Adipose tissue (tissue), 3 donors: Measurements from ENCODE around the gene RPL32. TPM values are rescaled to one million over a fixed set of nuclear protein-coding genes. Genes with fewer than 3 reads are reported as not detected.
"Not testable (repeated sequence)": the region's sequence is repeated elsewhere in the genome, so short reads cannot be mapped to it uniquely, and the experiment has no call there.

Experiments
- H3K27ac ChIP-seq: one replicate; pipeline ENCODE4 v1.5.1; 2013; ENCODE audit warnings: low read depth, low read length
- WGBS, 3 donors: extraction: QIAGEN DNeasy Blood & Tissue Kit; methylation state at CpG; one replicate each; pipeline ENCODE4 v1.1.7; 2013; 5-methylcytosine and 5-hydroxymethylcytosine counted together
- polyA plus RNA-seq, 3 donors: library from polyadenylated mRNA; stranded (reverse); fragments of 200-250 nt; gene quantifications; one replicate each; pipeline ENCODE4 v1.2.3, GENCODE V29; 2013
- donor health status: healthy with polysubstance abuse.
- donor health status: Bipolar disorder and iron deficiency.
- donor health status: healthy.

RPL32 gene
- polyA plus RNA-seq, 3 donors, result 1,949 to 3,304 (median 2,810) TPM

DNA sequence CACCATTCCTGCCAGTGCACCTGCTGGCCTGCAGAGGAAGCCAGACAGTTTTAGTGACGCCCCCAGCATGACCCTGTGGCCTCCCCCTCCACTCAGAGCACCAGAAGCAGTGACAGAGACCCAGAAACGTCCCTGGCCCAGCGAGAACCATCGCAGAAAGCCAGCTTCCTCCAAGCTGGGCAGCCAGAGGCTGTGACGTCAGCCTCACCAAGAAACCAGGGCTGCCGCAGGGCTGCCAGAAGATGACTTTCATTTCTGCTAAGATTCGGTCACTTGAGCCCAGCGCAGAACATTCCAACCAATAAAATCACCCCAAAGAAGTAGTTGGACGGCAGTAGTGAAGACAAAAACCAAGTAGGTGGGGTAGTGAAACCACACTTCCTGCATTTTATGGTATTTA lies 29.6 kb upstream of the RPL32 start:
- WGBS, 3 donors, result 43 to 70% (median 56%) methylated on average over 9 of the region's 9 CpGs
- no peak overlapping the region for H3K27ac ChIP-seq

DNA sequence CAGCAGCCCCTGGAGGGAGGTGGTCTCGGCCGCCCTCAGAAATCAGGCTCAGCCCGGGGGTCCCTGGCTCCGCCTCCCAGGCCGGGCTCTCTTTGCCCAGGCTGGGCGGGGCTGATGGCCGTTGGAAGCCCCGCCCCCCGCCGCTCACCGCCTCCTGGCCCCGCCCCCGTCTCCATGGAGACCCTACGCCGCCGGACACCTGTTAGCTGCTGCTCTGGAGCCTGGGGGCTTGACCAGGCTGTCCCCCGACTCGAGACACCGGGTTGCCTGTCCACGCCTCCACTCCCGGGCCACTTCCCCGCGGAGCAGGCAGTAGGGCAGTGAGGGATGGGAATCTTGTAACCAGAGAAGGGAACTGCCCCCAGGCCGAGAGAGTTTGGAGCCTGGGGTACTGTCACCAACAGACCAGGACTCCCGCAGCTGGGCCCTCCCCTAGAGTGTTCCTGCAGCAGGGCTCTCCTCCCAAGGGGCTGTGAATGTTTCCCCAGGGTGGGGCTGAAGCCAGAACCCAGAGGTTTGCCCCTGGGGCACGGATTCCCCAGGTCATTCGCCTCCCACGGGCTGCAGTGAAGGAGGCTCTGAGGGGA lies 27.8 kb upstream of the RPL32 start:
- WGBS, 3 donors, result 13 to 14% (median 13%) methylated on average over 22 to 28 of the region's 28 CpGs
- H3K27ac ChIP-seq, result no peak overlapping the region

DNA sequence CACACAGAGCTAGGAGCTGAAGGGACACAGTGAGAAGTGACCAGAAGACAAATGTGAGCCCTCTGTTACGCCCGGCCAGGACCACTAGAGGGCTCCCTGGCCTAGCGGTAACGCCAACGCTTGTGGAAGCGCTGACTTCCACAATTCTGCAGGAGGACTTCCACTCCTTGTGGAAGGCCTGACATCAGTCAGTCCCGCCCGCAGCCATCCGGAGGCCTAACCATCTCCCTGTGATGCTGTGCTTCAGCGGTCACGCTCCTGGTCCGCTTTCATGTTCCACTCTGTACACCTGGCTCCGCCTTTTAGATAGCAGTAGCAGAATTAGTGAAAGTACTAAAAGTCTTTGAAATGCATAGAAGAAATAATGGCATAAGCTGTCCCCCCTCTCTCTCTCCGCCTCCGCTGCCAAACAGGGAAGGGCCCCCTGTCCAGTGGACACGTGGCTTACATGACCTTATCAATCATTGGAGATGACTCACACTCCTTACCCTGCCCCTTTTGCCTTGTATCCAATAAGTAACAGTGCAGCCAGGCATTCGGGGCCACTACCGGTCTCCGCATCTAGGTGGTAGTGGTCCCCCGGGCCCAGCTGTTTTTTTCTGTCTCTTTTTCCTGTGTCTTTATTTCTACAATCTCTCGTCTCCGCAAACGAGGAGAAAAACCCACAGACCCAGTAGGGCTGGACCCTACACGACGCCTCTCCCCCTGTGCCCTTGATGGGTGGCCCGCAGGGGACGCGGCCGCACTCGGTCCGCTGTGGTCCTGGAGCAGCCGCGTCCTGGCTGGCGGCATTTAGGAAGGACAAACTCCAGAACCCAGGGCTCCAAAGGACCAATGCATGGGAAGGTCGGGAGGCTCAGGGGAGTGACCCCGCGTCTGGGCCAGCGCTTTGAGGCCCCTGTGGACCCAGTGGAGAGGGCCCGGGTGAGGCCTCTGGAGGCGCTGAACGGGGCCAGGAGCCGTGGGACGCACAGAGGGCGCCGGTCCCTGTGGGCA lies 27.0 kb upstream of the RPL32 start:
- no peak overlapping the region for H3K27ac ChIP-seq
- WGBS, 3 donors, result 21 to 28% (median 23%) methylated on average over 42 to 45 of the region's 45 CpGs

DNA sequence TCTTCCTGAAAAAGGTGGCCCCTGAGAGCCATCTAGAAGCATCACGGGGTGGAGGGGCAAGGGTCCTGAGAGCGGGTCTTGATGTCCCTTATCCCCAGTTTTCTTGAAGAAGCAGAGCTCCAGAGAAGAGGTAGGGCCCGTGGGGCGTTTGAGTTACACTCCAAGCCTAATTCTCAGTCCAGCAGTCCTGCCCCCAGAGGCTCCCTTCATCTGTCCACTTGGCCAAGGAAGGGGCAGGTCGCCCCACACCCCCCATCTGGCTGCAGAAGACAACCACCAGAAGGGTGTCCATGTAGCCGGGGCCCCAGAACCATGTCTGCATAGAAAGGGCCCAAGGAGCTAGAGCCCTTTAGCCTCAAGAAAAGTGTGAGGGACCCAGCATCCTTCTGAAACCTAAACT lies 25.5 kb upstream of the RPL32 start:
- H3K27ac ChIP-seq, result no peak overlapping the region
- 74 to 85% (median 82%) methylated on average over 6 of the region's 6 CpGs for WGBS, 3 donors

DNA sequence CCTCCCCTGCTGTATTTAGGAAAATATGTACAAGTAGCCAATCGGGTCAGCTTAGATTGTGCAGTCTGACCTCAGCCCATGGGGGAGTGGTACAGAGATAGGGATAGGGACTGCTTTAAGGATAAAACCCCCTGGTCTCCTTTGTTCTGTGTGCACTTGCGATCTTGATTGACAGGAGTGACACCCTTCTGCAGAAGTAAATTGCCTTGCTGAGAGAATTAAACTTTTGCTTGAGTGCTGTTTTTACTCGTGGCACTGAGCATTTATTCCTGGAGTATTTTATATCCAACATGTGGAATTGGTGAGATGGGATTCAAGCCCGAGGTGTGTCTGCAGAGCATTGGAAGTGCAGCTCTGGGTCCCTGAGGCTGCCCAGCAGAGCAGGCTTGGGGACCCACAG lies 23.9 kb upstream of the RPL32 start:
- H3K27ac ChIP-seq, result no peak overlapping the region
- 85 to 94% (median 87%) methylated on average over 4 of the region's 4 CpGs for WGBS, 3 donors

DNA sequence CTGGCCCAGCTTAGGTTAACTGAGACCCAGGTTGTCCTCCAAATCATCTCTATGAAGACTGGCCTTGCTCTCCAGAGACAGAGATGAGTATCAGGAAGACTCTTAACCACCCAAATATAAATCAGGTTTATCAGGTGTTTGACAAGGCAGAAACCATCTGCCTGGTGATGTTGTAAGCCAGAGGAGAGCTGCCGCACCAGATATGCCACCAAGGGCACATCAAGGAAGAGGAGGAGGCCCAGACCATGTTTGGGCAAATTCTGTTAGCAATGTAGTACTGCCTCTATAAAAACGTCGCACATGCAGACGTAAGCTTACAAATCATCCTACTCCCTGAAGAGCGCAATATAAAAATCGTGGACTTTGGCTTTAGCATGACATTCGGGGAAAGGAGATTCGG lies 21.0 kb upstream of the RPL32 start:
- 93 to 97% (median 93%) methylated on average over 8 of the region's 8 CpGs for WGBS, 3 donors
- H3K27ac ChIP-seq, result no peak overlapping the region

DNA sequence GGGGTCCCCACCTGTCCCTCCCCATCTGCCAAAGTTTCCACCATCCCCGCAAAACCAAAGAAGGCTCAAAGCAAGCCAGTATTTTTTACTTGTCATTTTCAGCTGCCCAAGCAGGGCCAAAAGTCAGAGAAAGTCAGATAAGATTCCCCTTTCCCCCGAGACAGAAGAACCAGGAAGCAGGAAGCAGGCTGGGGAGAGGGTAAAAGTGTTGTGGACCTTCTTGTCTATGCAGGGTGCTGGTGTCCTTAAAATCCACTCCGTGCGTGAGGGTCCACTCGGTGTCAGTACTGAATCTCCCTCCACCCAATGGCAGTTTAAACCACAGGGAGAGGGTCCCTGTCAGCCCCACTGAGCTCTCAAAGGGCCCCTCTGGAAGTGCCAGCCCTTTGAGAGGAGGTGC lies 20.2 kb upstream of the RPL32 start:
- H3K27ac ChIP-seq, result no peak overlapping the region
- 79 to 87% (median 79%) methylated on average over 4 to 5 of the region's 5 CpGs for WGBS, 3 donors

GRCh38 chr3:12859840-12860239 lies 18.5 kb upstream of the RPL32 start:
- 61 to 80% (median 68%) methylated on average over 7 of the region's 7 CpGs for WGBS, 3 donors
- no peak overlapping the region for H3K27ac ChIP-seq

DNA sequence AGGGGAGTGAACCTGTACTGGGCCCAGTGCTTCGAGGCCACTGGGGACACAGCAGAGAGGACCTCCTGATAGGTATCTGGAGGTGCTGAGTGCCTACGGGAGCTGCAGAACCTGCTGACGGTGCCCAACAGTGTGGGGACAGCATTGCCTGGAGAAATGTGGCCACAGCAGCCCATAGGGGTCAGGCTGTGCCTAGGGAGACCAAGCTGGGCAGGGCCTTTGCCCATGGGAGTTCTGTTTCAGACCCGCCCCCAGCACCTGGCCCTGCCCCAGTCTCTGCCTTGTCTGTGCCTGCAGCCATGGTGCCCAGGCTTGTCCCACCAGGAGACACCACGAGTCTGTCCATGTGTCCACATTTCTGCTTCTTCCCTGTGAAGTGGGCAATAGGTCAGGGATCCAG lies 15.3 kb upstream of the RPL32 start:
- 81 to 91% (median 91%) methylated on average over 5 of the region's 5 CpGs for WGBS, 3 donors
- no peak overlapping the region for H3K27ac ChIP-seq

- H3K27ac ChIP-seq, result no peak overlapping the region
- WGBS, 3 donors, result 72 to 92% (median 90%) methylated on average over 4 of the region's 4 CpGs
These were observed 13.2 kb upstream of the RPL32 start for GRCh38 chr3:12854565-12854964.

GRCh38 chr3:12853847-12854246 lies 12.5 kb upstream of the RPL32 start:
- 64 to 73% (median 65%) methylated on average over 2 of the region's 2 CpGs for WGBS, 3 donors
- H3K27ac ChIP-seq, result not testable (repeated sequence)

DNA sequence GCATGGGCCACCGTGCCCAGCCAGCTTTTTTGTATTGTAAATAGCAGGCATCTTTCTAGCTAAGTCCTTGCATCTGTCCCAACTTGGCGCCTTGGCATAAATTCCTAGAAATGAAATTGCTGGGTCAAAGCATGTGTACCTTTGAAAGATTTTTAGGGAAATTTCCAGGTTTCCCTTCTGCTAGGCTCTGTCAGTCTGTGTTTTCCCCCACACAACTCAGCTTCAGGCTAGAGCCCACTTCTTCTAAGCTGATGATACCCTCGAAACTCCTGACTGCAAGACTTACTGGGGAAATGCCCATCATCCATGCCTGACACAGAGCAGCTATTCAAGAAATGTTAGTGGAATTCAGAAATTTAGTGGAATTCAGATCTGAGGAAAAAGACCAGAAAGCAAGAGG lies 10.8 kb upstream of the RPL32 start:
- WGBS, 3 donors, result 84 to 92% (median 89%) methylated on average over 3 of the region's 3 CpGs
- H3K27ac ChIP-seq, result no peak overlapping the region

DNA sequence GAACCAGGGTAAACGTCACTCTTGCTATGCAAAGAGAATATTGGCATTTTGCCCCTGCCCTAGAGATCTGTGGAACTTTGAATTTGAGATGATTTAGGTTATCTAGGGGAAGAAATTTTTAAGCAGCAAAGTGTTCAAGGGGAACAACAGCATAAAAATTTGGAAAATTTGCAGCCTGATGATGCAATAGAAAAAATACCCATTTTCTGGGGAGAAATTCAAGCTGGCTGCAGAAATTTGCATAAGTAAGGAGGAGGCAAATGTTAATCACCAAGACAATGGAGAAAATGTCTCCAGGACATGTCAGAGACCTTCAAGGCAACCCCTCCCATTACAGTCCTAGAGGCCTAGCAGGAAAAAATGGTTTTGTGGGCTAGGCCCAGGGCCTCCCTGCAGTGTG lies 4.4 kb upstream of the RPL32 start:
- no peak overlapping the region for H3K27ac ChIP-seq
- WGBS, 3 donors, result 27 to 51% (median 32%) methylated on average over 1 of the region's 1 CpG

- 90 to 96% (median 95%) methylated on average over 4 of the region's 4 CpGs for WGBS, 3 donors
- H3K27ac ChIP-seq, result no peak overlapping the region
These were observed 1.1 kb upstream of the RPL32 start for GRCh38 chr3:12842469-12842868.

GRCh38 chr3:12841970-12842328 lies 584 bp upstream of the RPL32 start:
- WGBS, 3 donors, result 46 to 50% (median 48%) methylated on average over 7 of the region's 7 CpGs
- H3K27ac ChIP-seq, result no peak overlapping the region

DNA sequence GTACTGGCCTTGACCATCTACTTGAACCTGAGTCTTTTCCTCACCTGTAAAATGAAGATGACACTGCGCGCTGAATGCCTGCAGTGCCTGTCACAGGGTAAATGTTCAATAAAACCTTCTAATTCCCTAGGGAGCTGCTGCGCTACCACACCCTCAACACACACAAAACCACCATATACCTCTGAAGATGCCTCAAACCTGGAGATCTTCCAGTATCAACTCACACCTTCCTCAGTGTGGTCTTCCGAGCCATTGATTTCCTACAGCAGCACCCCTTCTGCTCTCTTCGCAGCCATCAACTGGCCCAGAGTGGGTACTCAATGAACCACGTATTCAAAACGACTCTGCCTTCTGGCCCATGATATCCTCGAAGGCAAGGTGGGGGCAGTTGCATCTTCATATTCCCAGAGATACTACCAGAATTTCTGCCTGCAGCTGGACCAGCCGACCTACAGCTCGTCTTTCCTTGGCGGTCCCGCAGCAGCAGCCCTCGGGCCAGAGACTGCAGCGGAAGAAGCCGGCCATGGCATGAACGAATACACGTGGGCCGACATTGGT lies 695 bp downstream of the RPL32 start:
- peak overlapping the region; percentile 89 for H3K27ac ChIP-seq
- 2 to 8% (median 5%) methylated on average over 18 of the region's 18 CpGs for WGBS, 3 donors

DNA sequence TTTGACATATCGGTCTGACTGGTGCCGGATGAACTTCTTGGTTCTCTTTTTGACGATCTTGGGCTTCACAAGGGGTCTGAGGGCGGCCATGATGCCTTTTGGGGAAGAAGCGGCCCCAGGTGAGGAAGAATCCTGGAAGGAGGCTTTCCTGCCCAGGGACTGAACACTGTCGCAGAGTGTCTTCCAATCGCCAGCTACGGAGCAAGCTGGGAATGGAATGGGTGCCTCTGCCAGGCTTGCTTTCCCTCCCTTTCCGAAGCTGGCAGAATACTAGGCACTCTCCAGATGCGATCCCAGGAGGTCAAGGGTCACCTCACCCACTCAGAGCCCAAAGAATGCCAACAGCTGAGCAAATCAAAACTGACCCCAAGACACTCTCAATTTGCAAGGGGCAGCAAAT lies 1.2 kb downstream of the RPL32 start:
- H3K27ac ChIP-seq, result not testable (repeated sequence)
- 38 to 52% (median 43%) methylated on average over 10 of the region's 10 CpGs for WGBS, 3 donors

DNA sequence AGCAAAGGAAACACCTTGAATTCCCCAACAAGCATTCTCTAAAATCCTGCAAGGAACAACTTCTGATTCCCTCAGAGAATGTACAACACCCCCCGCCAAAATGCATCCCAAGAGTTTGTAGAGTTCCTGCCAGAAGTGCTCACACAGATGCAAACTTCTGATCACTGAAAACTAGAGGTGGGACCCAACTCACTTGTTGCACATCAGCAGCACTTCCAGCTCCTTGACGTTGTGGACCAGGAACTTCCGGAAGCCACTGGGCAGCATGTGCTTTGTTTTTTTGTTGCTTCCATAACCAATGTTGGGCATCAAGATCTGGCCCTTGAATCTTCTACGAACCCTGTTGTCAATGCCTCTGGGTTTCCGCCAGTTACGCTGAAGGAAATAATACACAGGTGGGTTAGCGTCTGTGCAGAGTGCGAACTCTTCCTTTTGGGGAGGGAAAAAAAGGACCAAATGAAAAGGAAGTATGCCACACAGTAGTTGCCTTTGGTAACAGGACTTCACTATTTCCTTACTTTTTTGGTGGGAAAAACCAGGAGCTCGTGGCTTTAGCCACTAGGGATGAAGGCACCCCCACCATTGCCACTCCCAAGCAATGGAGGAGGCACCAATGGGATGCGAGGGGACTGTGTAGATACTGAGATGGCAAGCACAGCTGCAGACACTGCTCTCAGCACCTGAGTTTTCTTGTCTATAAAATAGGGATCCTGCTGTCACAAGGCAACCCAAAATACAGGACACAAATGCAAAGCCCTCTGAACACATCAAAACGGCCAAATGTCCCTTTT lies 2.0 kb downstream of the RPL32 start:
- no peak overlapping the region for H3K27ac ChIP-seq

More for the DNA sequence above, 2.0 kb downstream of the RPL32 start:
- 73 to 75% (median 75%) methylated on average over 11 of the region's 11 CpGs for WGBS, 3 donors
